GM21717 (cell line): ENCODE measurements around the gene UGT1A7.

Experiments
- ATAC-seq: cut with Tn5 transposase; IDR thresholded peaks from one replicate; pipeline ENCODE4 v1.9.1; 2021; ENCODE audit warnings: mild to moderate bottlenecking, moderate library complexity; ENCODE audit not compliant: unreplicated experiment

Gene UGT1A7

GRCh38 chr2:233794128-233794658, 112.5 kb downstream of the UGT1A7 start:
- no peak for ATAC-seq

GRCh38 chr2:233795735-233796171, 114.1 kb downstream of the UGT1A7 start:
- ATAC-seq: no peak

GRCh38 chr2:233796254-233796653, 114.6 kb downstream of the UGT1A7 start:
- ATAC-seq: no peak

- no peak for ATAC-seq
Observed at GRCh38 chr2:233798335-233799086, 116.8 kb downstream of the UGT1A7 start.

GRCh38 chr2:233799087-233799665, 117.5 kb downstream of the UGT1A7 start:
- no peak for ATAC-seq

GRCh38 chr2:233799716-233800115, 118.0 kb downstream of the UGT1A7 start:
- ATAC-seq: no peak

GRCh38 chr2:233800208-233800607, 118.5 kb downstream of the UGT1A7 start:
- no peak for ATAC-seq

GRCh38 chr2:233801357-233802131, 119.8 kb downstream of the UGT1A7 start:
- no peak for ATAC-seq

GRCh38 chr2:233802132-233802815, 120.6 kb downstream of the UGT1A7 start:
- ATAC-seq: no peak

- no peak for ATAC-seq
Observed at GRCh38 chr2:233803292-233803911, 121.7 kb downstream of the UGT1A7 start.

GRCh38 chr2:233803994-233804393, 122.3 kb downstream of the UGT1A7 start:
- ATAC-seq: no peak

- ATAC-seq: no peak
Observed at GRCh38 chr2:233807215-233807865, 125.6 kb downstream of the UGT1A7 start.

- no peak for ATAC-seq
Observed at GRCh38 chr2:233807966-233808935, 126.5 kb downstream of the UGT1A7 start.

- no peak for ATAC-seq
Observed at GRCh38 chr2:233810385-233810784, 128.7 kb downstream of the UGT1A7 start.

GRCh38 chr2:233811087-233811486, 129.4 kb downstream of the UGT1A7 start:
- no peak for ATAC-seq

GRCh38 chr2:233811732-233812131, 130.0 kb downstream of the UGT1A7 start:
- ATAC-seq: no peak

GRCh38 chr2:233813236-233814055, 131.7 kb downstream of the UGT1A7 start:
- ATAC-seq: no peak
